GM23338 (cell line): ENCODE results near the gene NCKAP5. TPM values are rescaled to one million over a fixed set of nuclear protein-coding genes. Genes with fewer than 3 reads are reported as not detected.

Experiments
- ATAC-seq: fragments of 200-7000 bp; cut with Tn5 transposase; 3 replicates; pipeline ENCODE4 v1.9.1; 2020
- DNase-seq: peaks from one replicate; pipeline ENCODE4 v3.0.0-alpha.2; 2015; ENCODE audit warnings: low spot score
- H2AFZ ChIP-seq: fragments of 200-600 bp; sonication (generic); 2 replicates; pipeline ENCODE4 v1.8.0; 2016; ENCODE audit warnings: antibody characterized with exemption, mild to moderate bottlenecking, moderate library complexity
- H3F3A ChIP-seq: fragments of 200-600 bp; sonication (generic); replicated peaks from 2 replicates; pipeline ENCODE4 v1.8.0; 2017; ENCODE audit warnings: antibody characterized with exemption, mixed run types, low read depth
- H3K27ac ChIP-seq: fragments of 200-600 bp; sonication (generic); 2 replicates; pipeline ENCODE4 v1.6.1; 2016; ENCODE audit warnings: low read depth
- H3K27me3 ChIP-seq: fragments of 200-600 bp; sonication (generic); 2 replicates; pipeline ENCODE4 v1.8.0; 2016; ENCODE audit warnings: mild to moderate bottlenecking, mixed run types, moderate library complexity; ENCODE audit not compliant: insufficient read depth
- H3K36me3 ChIP-seq: fragments of 200-600 bp; sonication (generic); 2 replicates; pipeline ENCODE4 v1.8.0; 2016; ENCODE audit warnings: mild to moderate bottlenecking; ENCODE audit not compliant: insufficient read depth
- H3K4me1 ChIP-seq: fragments of 200-600 bp; sonication (generic); 2 replicates; pipeline ENCODE4 v1.8.0; 2016; ENCODE audit warnings: mild to moderate bottlenecking, moderate library complexity; ENCODE audit not compliant: insufficient read depth
- H3K4me2 ChIP-seq: fragments of 200-600 bp; sonication (generic); 2 replicates; pipeline ENCODE4 v1.7.1; 2017; ENCODE audit warnings: mixed run types
- H3K4me3 ChIP-seq: fragments of 200-600 bp; sonication (generic); 2 replicates; pipeline ENCODE4 v1.6.1; 2016; ENCODE audit warnings: mixed run types
- H3K79me2 ChIP-seq: fragments of 200-600 bp; sonication (generic); replicated peaks from 2 replicates; pipeline ENCODE4 v1.8.0; 2017; ENCODE audit warnings: mild to moderate bottlenecking; ENCODE audit not compliant: insufficient read depth
- H3K9me2 ChIP-seq: fragments of 200-600 bp; sonication (generic); 2 replicates; pipeline ENCODE4 v1.8.0; 2017; ENCODE audit not compliant: insufficient read depth
- H4K20me1 ChIP-seq: fragments of 200-600 bp; sonication (generic); replicated peaks from 2 replicates; pipeline ENCODE4 v1.8.0; 2017; ENCODE audit warnings: mild to moderate bottlenecking; ENCODE audit not compliant: insufficient read depth
- H3K27ac Mint-ChIP-seq: 2 replicates; pipeline ENCODE4 v1.8.0; 2020; ENCODE audit warnings: inconsistent platforms, mild to moderate bottlenecking, moderate library complexity, mixed read lengths
- H3K27me3 Mint-ChIP-seq: 3 replicates; pipeline ENCODE4 v1.8.0; 2022; ENCODE audit warnings: low read depth, mild to moderate bottlenecking, moderate library complexity, mixed read lengths, inconsistent platforms; ENCODE audit not compliant: insufficient read depth, poor library complexity
- H3K36me3 Mint-ChIP-seq: 3 replicates; pipeline ENCODE4 v1.8.0; 2021; ENCODE audit warnings: low read depth, mild to moderate bottlenecking, inconsistent platforms, moderate library complexity, mixed read lengths
- H3K4me1 Mint-ChIP-seq: 3 replicates; pipeline ENCODE4 v1.8.0; 2020; ENCODE audit warnings: mild to moderate bottlenecking, inconsistent platforms, mixed read lengths
- H3K4me3 Mint-ChIP-seq: 3 replicates; pipeline ENCODE4 v1.8.0; 2021; ENCODE audit warnings: moderate library complexity, mild to moderate bottlenecking, inconsistent platforms, mixed read lengths
- H3K9me3 Mint-ChIP-seq: 3 replicates; pipeline ENCODE4 v1.8.0; 2020; ENCODE audit warnings: moderate library complexity, mild to moderate bottlenecking, inconsistent platforms, mixed read lengths
- CREB1 ChIP-seq: fragments of 250-450 bp; sonication (Bioruptor Pico); IDR thresholded peaks from 2 replicates; pipeline ENCODE4 v1.5.0; 2020; ENCODE audit warnings: low read depth, mild to moderate bottlenecking, moderate library complexity
- EZH2 ChIP-seq: fragments of 200-600 bp; sonication (generic); IDR thresholded peaks from one replicate; pipeline ENCODE4 v1.8.0; 2017; ENCODE audit warnings: antibody characterized with exemption, mild to moderate bottlenecking, low read depth; ENCODE audit not compliant: unreplicated experiment
- POLR2AphosphoS5 ChIP-seq: IDR thresholded peaks from 2 replicates; pipeline ENCODE4 v1.6.1; 2016; ENCODE audit warnings: antibody characterized with exemption, low read depth
- STAT1 ChIP-seq: IDR thresholded peaks from one replicate; pipeline ENCODE4 v1.6.1; 2016; ENCODE audit warnings: antibody characterized with exemption; ENCODE audit not compliant: unreplicated experiment
- ZNF114 ChIP-seq: fragments of 250-450 bp; sonication (Bioruptor Pico); IDR thresholded peaks from 2 replicates; pipeline ENCODE4 v1.5.0; 2020; ENCODE audit warnings: mild to moderate bottlenecking, moderate library complexity
- polyA plus RNA-seq: library from polyadenylated mRNA; unstranded; fragments of >200 nt; fragmentation: Nextera tagmentation; extraction: Ambion mirVana; gene quantifications from 2 replicates; pipeline ENCODE4 v1.2.1, GENCODE V29; 2016
- total RNA-seq: library from RNA; depleted of rRNA; stranded (reverse); fragments of >200 nt; shearing (Covaris generic); gene quantifications from 2 replicates; pipeline ENCODE4 v1.2.3, GENCODE V29; 2014
- TF ChIP-seq, protein P1 (sequence below): IDR thresholded peaks from one replicate; pipeline ENCODE4 v1.6.1; 2018; ENCODE audit warnings: antibody characterized with exemption; ENCODE audit not compliant: unreplicated experiment
- TF ChIP-seq, protein P2 (sequence below): IDR thresholded peaks from 2 replicates; pipeline ENCODE4 v1.6.1; 2016; ENCODE audit warnings: antibody characterized with exemption
- TF ChIP-seq, protein P3 (sequence below): fragments of 250-450 bp; sonication (Bioruptor Pico); IDR thresholded peaks from 2 replicates; pipeline ENCODE4 v1.5.0; 2020; ENCODE audit warnings: mild to moderate bottlenecking, moderate library complexity

Gene NCKAP5
- total and polyA plus RNA-seq, 2 experiments from 2014 or later, result 0.34 to 0.73 TPM

DNA sequence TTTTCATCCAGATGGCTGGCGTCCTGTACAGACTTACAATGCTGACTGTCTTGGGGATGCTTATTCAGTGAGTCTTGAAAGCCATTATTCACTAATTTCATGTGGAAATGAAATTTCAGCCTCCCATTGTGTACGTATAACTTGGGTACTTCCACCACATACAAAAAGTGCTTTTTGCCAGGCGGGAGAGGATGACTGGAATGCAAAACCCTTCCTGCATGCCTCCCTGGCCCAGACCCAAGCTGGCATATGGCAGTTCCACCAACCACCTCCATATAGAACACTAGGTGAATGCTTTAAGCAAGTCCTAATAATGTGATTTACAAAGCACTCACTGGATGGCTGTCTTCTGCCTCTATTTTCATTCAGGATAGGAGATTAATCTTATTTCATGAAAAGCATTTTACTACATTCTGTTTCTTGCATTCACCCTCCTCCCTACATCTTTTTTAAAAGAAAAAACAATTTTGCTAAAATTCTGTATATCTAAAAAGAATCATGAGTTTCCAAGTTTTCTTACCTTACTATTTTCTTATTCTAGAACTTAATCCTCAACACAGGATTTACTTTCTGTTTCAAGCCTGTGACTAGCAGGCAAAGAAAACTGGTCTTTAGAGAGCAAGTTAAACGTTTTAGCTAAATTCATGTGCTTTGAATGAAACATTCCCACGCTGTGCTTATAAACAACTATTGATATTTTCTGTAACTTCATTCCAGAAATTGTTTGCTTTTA, 327.6 kb downstream of the NCKAP5 start (continued):
- no peak for TF ChIP-seq STAT1
- TF ChIP-seq, protein P1, sequence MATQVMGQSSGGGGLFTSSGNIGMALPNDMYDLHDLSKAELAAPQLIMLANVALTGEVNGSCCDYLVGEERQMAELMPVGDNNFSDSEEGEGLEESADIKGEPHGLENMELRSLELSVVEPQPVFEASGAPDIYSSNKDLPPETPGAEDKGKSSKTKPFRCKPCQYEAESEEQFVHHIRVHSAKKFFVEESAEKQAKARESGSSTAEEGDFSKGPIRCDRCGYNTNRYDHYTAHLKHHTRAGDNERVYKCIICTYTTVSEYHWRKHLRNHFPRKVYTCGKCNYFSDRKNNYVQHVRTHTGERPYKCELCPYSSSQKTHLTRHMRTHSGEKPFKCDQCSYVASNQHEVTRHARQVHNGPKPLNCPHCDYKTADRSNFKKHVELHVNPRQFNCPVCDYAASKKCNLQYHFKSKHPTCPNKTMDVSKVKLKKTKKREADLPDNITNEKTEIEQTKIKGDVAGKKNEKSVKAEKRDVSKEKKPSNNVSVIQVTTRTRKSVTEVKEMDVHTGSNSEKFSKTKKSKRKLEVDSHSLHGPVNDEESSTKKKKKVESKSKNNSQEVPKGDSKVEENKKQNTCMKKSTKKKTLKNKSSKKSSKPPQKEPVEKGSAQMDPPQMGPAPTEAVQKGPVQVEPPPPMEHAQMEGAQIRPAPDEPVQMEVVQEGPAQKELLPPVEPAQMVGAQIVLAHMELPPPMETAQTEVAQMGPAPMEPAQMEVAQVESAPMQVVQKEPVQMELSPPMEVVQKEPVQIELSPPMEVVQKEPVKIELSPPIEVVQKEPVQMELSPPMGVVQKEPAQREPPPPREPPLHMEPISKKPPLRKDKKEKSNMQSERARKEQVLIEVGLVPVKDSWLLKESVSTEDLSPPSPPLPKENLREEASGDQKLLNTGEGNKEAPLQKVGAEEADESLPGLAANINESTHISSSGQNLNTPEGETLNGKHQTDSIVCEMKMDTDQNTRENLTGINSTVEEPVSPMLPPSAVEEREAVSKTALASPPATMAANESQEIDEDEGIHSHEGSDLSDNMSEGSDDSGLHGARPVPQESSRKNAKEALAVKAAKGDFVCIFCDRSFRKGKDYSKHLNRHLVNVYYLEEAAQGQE, result no peak
- TF ChIP-seq EZH2, result no peak
- no peak for TF ChIP-seq ZNF114 (CRISPR knock-in tag)

DNA sequence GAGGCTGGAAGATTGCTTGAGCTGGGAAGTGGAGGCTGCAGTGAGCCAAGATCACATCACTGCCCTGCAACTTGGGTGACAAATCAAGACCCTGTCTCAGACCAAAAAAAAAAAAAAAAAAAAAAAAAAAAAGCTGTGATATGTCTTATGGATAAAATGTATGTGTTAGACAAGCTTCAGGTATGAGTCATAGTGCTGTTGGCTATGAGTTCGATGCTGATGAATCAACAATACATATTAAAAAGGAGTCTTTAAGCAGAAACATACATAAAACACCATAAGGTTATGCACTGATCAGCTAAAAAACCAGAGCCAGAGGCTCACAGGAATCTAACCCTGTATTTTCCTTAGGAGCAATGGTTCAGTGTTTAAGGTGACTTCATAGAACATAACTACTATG, 332.3 kb downstream of the NCKAP5 start:
- TF ChIP-seq, protein P1, result no peak
- TF ChIP-seq POLR2AphosphoS5, result no peak
- TF ChIP-seq, protein P2, sequence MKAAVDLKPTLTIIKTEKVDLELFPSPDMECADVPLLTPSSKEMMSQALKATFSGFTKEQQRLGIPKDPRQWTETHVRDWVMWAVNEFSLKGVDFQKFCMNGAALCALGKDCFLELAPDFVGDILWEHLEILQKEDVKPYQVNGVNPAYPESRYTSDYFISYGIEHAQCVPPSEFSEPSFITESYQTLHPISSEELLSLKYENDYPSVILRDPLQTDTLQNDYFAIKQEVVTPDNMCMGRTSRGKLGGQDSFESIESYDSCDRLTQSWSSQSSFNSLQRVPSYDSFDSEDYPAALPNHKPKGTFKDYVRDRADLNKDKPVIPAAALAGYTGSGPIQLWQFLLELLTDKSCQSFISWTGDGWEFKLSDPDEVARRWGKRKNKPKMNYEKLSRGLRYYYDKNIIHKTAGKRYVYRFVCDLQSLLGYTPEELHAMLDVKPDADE, result no peak
- TF ChIP-seq STAT1, result no peak
- TF ChIP-seq, protein P3, sequence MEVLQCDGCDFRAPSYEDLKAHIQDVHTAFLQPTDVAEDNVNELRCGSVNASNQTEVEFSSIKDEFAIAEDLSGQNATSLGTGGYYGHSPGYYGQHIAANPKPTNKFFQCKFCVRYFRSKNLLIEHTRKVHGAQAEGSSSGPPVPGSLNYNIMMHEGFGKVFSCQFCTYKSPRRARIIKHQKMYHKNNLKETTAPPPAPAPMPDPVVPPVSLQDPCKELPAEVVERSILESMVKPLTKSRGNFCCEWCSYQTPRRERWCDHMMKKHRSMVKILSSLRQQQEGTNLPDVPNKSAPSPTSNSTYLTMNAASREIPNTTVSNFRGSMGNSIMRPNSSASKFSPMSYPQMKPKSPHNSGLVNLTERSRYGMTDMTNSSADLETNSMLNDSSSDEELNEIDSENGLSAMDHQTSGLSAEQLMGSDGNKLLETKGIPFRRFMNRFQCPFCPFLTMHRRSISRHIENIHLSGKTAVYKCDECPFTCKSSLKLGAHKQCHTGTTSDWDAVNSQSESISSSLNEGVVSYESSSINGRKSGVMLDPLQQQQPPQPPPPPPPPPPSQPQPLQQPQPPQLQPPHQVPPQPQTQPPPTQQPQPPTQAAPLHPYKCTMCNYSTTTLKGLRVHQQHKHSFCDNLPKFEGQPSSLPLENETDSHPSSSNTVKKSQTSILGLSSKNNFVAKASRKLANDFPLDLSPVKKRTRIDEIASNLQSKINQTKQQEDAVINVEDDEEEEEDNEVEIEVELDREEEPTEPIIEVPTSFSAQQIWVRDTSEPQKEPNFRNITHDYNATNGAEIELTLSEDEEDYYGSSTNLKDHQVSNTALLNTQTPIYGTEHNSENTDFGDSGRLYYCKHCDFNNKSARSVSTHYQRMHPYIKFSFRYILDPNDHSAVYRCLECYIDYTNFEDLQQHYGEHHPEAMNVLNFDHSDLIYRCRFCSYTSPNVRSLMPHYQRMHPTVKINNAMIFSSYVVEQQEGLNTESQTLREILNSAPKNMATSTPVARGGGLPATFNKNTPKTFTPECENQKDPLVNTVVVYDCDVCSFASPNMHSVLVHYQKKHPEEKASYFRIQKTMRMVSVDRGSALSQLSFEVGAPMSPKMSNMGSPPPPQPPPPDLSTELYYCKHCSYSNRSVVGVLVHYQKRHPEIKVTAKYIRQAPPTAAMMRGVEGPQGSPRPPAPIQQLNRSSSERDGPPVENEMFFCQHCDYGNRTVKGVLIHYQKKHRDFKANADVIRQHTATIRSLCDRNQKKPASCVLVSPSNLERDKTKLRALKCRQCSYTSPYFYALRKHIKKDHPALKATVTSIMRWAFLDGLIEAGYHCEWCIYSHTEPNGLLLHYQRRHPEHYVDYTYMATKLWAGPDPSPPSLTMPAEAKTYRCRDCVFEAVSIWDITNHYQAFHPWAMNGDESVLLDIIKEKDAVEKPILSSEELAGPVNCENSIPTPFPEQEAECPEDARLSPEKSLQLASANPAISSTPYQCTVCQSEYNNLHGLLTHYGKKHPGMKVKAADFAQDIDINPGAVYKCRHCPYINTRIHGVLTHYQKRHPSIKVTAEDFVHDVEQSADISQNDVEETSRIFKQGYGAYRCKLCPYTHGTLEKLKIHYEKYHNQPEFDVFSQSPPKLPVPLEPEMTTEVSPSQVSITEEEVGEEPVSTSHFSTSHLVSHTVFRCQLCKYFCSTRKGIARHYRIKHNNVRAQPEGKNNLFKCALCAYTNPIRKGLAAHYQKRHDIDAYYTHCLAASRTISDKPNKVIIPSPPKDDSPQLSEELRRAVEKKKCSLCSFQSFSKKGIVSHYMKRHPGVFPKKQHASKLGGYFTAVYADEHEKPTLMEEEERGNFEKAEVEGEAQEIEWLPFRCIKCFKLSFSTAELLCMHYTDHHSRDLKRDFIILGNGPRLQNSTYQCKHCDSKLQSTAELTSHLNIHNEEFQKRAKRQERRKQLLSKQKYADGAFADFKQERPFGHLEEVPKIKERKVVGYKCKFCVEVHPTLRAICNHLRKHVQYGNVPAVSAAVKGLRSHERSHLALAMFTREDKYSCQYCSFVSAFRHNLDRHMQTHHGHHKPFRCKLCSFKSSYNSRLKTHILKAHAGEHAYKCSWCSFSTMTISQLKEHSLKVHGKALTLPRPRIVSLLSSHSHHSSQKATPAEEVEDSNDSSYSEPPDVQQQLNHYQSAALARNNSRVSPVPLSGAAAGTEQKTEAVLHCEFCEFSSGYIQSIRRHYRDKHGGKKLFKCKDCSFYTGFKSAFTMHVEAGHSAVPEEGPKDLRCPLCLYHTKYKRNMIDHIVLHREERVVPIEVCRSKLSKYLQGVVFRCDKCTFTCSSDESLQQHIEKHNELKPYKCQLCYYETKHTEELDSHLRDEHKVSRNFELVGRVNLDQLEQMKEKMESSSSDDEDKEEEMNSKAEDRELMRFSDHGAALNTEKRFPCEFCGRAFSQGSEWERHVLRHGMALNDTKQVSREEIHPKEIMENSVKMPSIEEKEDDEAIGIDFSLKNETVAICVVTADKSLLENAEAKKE (CRISPR knock-in tag), result no peak
- no peak for TF ChIP-seq CREB1 (CRISPR knock-in tag)
- no peaks in the 10 kb centered on the region for H3K79me2 ChIP-seq
- H3K9me3 Mint-ChIP-seq, result no peaks in the 10 kb centered on the region
- no peaks in the 10 kb centered on the region for H3K9me2 ChIP-seq
- DNase-seq (no peak), ATAC-seq (no peak)
- no peaks in the 10 kb centered on the region for H3K27me3 ChIP-seq
- H3K27me3 Mint-ChIP-seq, result no peaks in the 10 kb centered on the region
- H3K4me1 ChIP-seq, result no peaks in the 10 kb centered on the region
- no peaks in the 10 kb centered on the region for H3F3A ChIP-seq
- H3K4me3 Mint-ChIP-seq, result no peak overlapping the region
- H3K4me1 Mint-ChIP-seq, result no peaks in the 10 kb centered on the region
- no peaks in the 10 kb centered on the region for H3K36me3 ChIP-seq
- H3K27ac Mint-ChIP-seq, result no peak overlapping the region
- H4K20me1 ChIP-seq, result no peaks in the 10 kb centered on the region
- H3K4me3 ChIP-seq, result no peak overlapping the region
- no peak overlapping the region for H3K27ac ChIP-seq
- H3K36me3 Mint-ChIP-seq, result no peaks in the 10 kb centered on the region
- H3K4me2 ChIP-seq, result no peak overlapping the region
- H2AFZ ChIP-seq, result no peak overlapping the region
